GF-D8 (cell line): Measurements from ENCODE around the gene IL1RAPL2.
"Not testable (repeated sequence)": the region's sequence is repeated elsewhere in the genome, so short reads cannot be mapped to it uniquely, and the experiment has no call there.

Source experiments
- DNase-seq: peaks from one replicate; lab custom pipeline; 2025; lab: John Stamatoyannopoulos, UW

The IL1RAPL2 gene

GRCh38 chrX:104854790-104855340 is 288.9 kb downstream of the IL1RAPL2 start:
- no peak for DNase-seq

- no peak for DNase-seq
These were observed 297.5 kb downstream of the IL1RAPL2 start for GRCh38 chrX:104863466-104863865.

- no peak for DNase-seq
These were observed 298.3 kb downstream of the IL1RAPL2 start for GRCh38 chrX:104864296-104864695.

GRCh38 chrX:104877504-104877903 is 311.5 kb downstream of the IL1RAPL2 start:
- DNase-seq = no peak

GRCh38 chrX:104902070-104902469 is 336.1 kb downstream of the IL1RAPL2 start:
- no peak for DNase-seq

GRCh38 chrX:104909694-104910093 is 343.7 kb downstream of the IL1RAPL2 start:
- not testable (repeated sequence) for DNase-seq

- no peak for DNase-seq
These were observed 347.3 kb downstream of the IL1RAPL2 start for GRCh38 chrX:104913348-104913747.

- DNase-seq = not testable (repeated sequence)
These were observed 348.7 kb downstream of the IL1RAPL2 start for GRCh38 chrX:104914686-104915085.

GRCh38 chrX:104918122-104918521 is 352.1 kb downstream of the IL1RAPL2 start:
- no peak for DNase-seq

- no peak for DNase-seq
These were observed 355.7 kb downstream of the IL1RAPL2 start for GRCh38 chrX:104921584-104922205.

GRCh38 chrX:104922206-104922621 is 356.2 kb downstream of the IL1RAPL2 start:
- DNase-seq = no peak

- DNase-seq = no peak
These were observed 363.3 kb downstream of the IL1RAPL2 start for GRCh38 chrX:104929324-104929723.

GRCh38 chrX:104935581-104935980 is 369.6 kb downstream of the IL1RAPL2 start:
- DNase-seq = no peak

- DNase-seq = no peak
These were observed 387.3 kb downstream of the IL1RAPL2 start for GRCh38 chrX:104953251-104953650.

GRCh38 chrX:104961926-104962325 is 395.9 kb downstream of the IL1RAPL2 start:
- no peak for DNase-seq

- DNase-seq = no peak
These were observed 402.2 kb downstream of the IL1RAPL2 start for GRCh38 chrX:104968241-104968640.

GRCh38 chrX:104972737-104973136 is 406.7 kb downstream of the IL1RAPL2 start:
- no peak for DNase-seq

- no peak for DNase-seq
These were observed 421.1 kb downstream of the IL1RAPL2 start for GRCh38 chrX:104987063-104987462.

GRCh38 chrX:104988038-104988437 is 422.0 kb downstream of the IL1RAPL2 start:
- DNase-seq = no peak

GRCh38 chrX:104995546-104995945 is 429.5 kb downstream of the IL1RAPL2 start:
- DNase-seq = no peak

GRCh38 chrX:105006103-105006502 is 440.1 kb downstream of the IL1RAPL2 start:
- DNase-seq = no peak

GRCh38 chrX:105006996-105007395 is 441.0 kb downstream of the IL1RAPL2 start:
- no peak for DNase-seq

- DNase-seq = no peak
These were observed 447.7 kb downstream of the IL1RAPL2 start for GRCh38 chrX:105013719-105014118.

GRCh38 chrX:105017641-105018040 is 451.6 kb downstream of the IL1RAPL2 start:
- no peak for DNase-seq
